OCI-M1 (cell line): ENCODE measurements around the gene RIMS4.
A peak's percentile ranks its signal among the peaks of the same experiment; 100 is the strongest.

ENCODE experiments used
- DNase-seq: peaks from one replicate; lab custom pipeline; 2025; lab: John Stamatoyannopoulos, UW

The RIMS4 gene

GRCh38 chr20:44739942-44740341, 70.4 kb downstream of the RIMS4 start:
- no peak for DNase-seq

GRCh38 chr20:44738813-44739477, 71.4 kb downstream of the RIMS4 start:
- peak; percentile 72 for DNase-seq

- DNase-seq: no peak
Observed at GRCh38 chr20:44737116-44737515, 73.2 kb downstream of the RIMS4 start.

- DNase-seq: peak; percentile 74
Observed at GRCh38 chr20:44736170-44737021, 74.0 kb downstream of the RIMS4 start.

- no peak for DNase-seq
Observed at GRCh38 chr20:44735816-44736169, 74.6 kb downstream of the RIMS4 start.

- peak; percentile 5 for DNase-seq
Observed at GRCh38 chr20:44734938-44735337, 75.4 kb downstream of the RIMS4 start.

GRCh38 chr20:44733341-44734069, 76.8 kb downstream of the RIMS4 start:
- peak; percentile 79 for DNase-seq

GRCh38 chr20:44732327-44732726, 78.0 kb downstream of the RIMS4 start:
- DNase-seq: no peak

- DNase-seq: no peak
Observed at GRCh38 chr20:44731657-44732056, 78.7 kb downstream of the RIMS4 start.

- no peak for DNase-seq
Observed at GRCh38 chr20:44730441-44730840, 79.9 kb downstream of the RIMS4 start.

GRCh38 chr20:44728801-44729443, 81.4 kb downstream of the RIMS4 start:
- DNase-seq: no peak

GRCh38 chr20:44727651-44728050, 82.7 kb downstream of the RIMS4 start:
- DNase-seq: no peak

- no peak for DNase-seq
Observed at GRCh38 chr20:44727039-44727438, 83.3 kb downstream of the RIMS4 start.

- DNase-seq: no peak
Observed at GRCh38 chr20:44725837-44726236, 84.5 kb downstream of the RIMS4 start.

- DNase-seq: no peak
Observed at GRCh38 chr20:44724423-44725091, 85.8 kb downstream of the RIMS4 start.

- DNase-seq: no peak
Observed at GRCh38 chr20:44723798-44724362, 86.5 kb downstream of the RIMS4 start.

GRCh38 chr20:44723391-44723790, 87.0 kb downstream of the RIMS4 start:
- no peak for DNase-seq

GRCh38 chr20:44722990-44723389, 87.4 kb downstream of the RIMS4 start:
- no peak for DNase-seq

- DNase-seq: no peak
Observed at GRCh38 chr20:44721785-44722054, 88.6 kb downstream of the RIMS4 start.

- no peak for DNase-seq
Observed at GRCh38 chr20:44720997-44721784, 89.2 kb downstream of the RIMS4 start.

GRCh38 chr20:44720621-44720996, 89.7 kb downstream of the RIMS4 start:
- DNase-seq: no peak
